NCI-H187 (cell line): ENCODE results near the gene USP17L24.
"Not testable (repeated sequence)": the region's sequence is repeated elsewhere in the genome, so short reads cannot be mapped to it uniquely, and the experiment has no call there.

Source experiments
- DNase-seq, 2 experiments: peaks; one replicate each; lab custom pipeline; 2025; lab: John Stamatoyannopoulos, UW

The USP17L24 gene

GRCh38 chr4:9324865-9325264 lies at the start of gene USP17L24:
Gene USP17L24 (plus strand): TSS chr4:9325165. CDS start chr4:9325165, 0 bp downstream.
- DNase-seq = not testable (repeated sequence)

- not testable (repeated sequence) for DNase-seq
These were observed 774 bp upstream of the USP17L24 start for GRCh38 chr4:9324191-9324590.

DNA sequence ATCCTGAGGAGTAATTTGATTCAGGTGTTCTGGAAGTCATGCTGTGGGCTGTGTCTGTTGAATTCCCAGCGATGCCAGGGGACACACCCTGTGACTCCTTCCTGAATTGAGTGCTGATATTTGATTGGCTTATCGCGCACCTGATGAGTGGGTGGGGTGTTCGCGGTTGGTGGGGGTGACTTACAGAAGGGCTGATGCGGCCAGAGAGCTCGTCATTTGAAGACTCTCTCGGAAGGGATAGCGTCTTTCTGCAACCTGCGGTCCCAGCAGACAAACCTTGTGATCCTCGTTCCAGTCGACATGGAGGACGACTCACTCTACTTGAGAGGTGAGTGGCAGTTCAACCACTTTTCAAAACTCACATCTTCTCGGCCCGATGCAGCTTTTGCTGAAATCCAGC lies 4.6 kb downstream of the USP17L24 start, which contains the start of gene USP17L25:
Gene USP17L25, plus strand, starts transcription at position 301 of the 400 bp plus-strand sequence. Its CDS starts 0 bp downstream, at position 301.
- DNase-seq = not testable (repeated sequence)

DNA sequence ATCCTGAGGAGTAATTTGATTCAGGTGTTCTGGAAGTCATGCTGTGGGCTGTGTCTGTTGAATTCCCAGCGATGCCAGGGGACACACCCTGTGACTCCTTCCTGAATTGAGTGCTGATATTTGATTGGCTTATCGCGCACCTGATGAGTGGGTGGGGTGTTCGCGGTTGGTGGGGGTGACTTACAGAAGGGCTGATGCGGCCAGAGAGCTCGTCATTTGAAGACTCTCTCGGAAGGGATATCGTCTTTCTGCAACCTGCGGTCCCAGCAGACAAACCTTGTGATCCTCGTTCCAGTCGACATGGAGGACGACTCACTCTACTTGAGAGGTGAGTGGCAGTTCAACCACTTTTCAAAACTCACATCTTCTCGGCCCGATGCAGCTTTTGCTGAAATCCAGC lies 9.4 kb downstream of the USP17L24 start, which contains the start of gene USP17L26:
Gene USP17L26, plus strand, starts transcription at position 301 of the 400 bp plus-strand sequence. Its CDS starts 0 bp downstream, at position 301.
- not testable (repeated sequence) for DNase-seq

GRCh38 chr4:9339103-9339502 lies 14.1 kb downstream of the USP17L24 start, which contains the start of gene USP17L5:
Gene USP17L5 (plus strand): TSS chr4:9339403. CDS start chr4:9339403, 0 bp downstream.
- not testable (repeated sequence) for DNase-seq

GRCh38 chr4:9343848-9344247 lies 18.9 kb downstream of the USP17L24 start, which contains the start of gene USP17L27:
Gene USP17L27 (plus strand): TSS chr4:9344148. CDS start chr4:9344148, 0 bp downstream.
- DNase-seq = not testable (repeated sequence)

GRCh38 chr4:9348593-9348992 lies 23.6 kb downstream of the USP17L24 start, which contains the start of gene USP17L28:
Gene USP17L28 (plus strand): TSS chr4:9348893. CDS start chr4:9348893, 0 bp downstream.
- DNase-seq = not testable (repeated sequence)

GRCh38 chr4:9350866-9351265 lies 25.9 kb downstream of the USP17L24 start:
- DNase-seq = not testable (repeated sequence)

GRCh38 chr4:9353338-9353737 lies 28.4 kb downstream of the USP17L24 start, which contains the start of gene USP17L29:
Gene USP17L29 (plus strand): TSS chr4:9353638. CDS start chr4:9353638, 0 bp downstream.
- not testable (repeated sequence) for DNase-seq

- not testable (repeated sequence) for DNase-seq
These were observed 37.9 kb downstream of the USP17L24 start, which contains the start of gene USP17L30 for GRCh38 chr4:9362829-9363228. Gene USP17L30 (plus strand): TSS chr4:9363129. CDS start chr4:9363129, 0 bp downstream.
